ENCODE data around the gene SOCS7.

SOCS7 gene

GRCh38 chr17:38324141-38324697 is 27.4 kb upstream of the SOCS7 start:
- no peaks in the 10 kb centered on the region for H3K79me2 ChIP-seq (ENCODE audit: control insufficient read depth, low read length)
- H3K36me3 ChIP-seq (ENCODE audit: control insufficient read depth, low read length): peaks cover 29% of the 10 kb centered on the region
- H3K4me2 ChIP-seq (ENCODE audit: low read length): no peak overlapping the region
- H4K20me1 ChIP-seq (ENCODE audit: control insufficient read depth, insufficient read depth, low read depth, low read length): peaks cover 3% of the 10 kb centered on the region; the same call in 1 of the 2 replicates
- no peak overlapping the region for H3K27ac ChIP-seq (ENCODE audit: low read depth, low read length)
- H3K9me2 ChIP-seq (replicated peaks; ENCODE audit: control insufficient read depth, low read length): no peaks in the 10 kb centered on the region
- H3K9me3 ChIP-seq (ENCODE audit: control insufficient read depth, insufficient read depth, low read length): no peaks in the 10 kb centered on the region
- no peaks in the 10 kb centered on the region for H3K27me3 ChIP-seq (ENCODE audit: control insufficient read depth, low read length)
- H3K4me3 ChIP-seq (ENCODE audit: low read length): no peak overlapping the region
- peaks cover 5% of the 10 kb centered on the region; the same call in 1 of the 2 replicates for H3F3A ChIP-seq (ENCODE audit: control insufficient read depth, insufficient read depth)
- peaks cover 32% of the 10 kb centered on the region for H3K4me1 ChIP-seq (ENCODE audit: control insufficient read depth, low read length)
- no peak for TF ChIP-seq EZH2phosphoT487 (IDR thresholded peaks at IDR 0.05; ENCODE audit: borderline replicate concordance, low read length)
- TF ChIP-seq, protein P1, sequence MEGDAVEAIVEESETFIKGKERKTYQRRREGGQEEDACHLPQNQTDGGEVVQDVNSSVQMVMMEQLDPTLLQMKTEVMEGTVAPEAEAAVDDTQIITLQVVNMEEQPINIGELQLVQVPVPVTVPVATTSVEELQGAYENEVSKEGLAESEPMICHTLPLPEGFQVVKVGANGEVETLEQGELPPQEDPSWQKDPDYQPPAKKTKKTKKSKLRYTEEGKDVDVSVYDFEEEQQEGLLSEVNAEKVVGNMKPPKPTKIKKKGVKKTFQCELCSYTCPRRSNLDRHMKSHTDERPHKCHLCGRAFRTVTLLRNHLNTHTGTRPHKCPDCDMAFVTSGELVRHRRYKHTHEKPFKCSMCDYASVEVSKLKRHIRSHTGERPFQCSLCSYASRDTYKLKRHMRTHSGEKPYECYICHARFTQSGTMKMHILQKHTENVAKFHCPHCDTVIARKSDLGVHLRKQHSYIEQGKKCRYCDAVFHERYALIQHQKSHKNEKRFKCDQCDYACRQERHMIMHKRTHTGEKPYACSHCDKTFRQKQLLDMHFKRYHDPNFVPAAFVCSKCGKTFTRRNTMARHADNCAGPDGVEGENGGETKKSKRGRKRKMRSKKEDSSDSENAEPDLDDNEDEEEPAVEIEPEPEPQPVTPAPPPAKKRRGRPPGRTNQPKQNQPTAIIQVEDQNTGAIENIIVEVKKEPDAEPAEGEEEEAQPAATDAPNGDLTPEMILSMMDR (IDR thresholded peaks at IDR 0.05; ENCODE audit: low read depth, low read length, poor library complexity, severe bottlenecking): no peak

GRCh38 chr17:38324772-38325171 is 26.9 kb upstream of the SOCS7 start:
- H3K4me1 ChIP-seq (ENCODE audit: control insufficient read depth, low read length): peaks cover 32% of the 10 kb centered on the region
- H3K36me3 ChIP-seq (ENCODE audit: control insufficient read depth, low read length): peaks cover 29% of the 10 kb centered on the region
- H3F3A ChIP-seq (ENCODE audit: control insufficient read depth, insufficient read depth): peaks cover 5% of the 10 kb centered on the region; the same call in 1 of the 2 replicates
- H4K20me1 ChIP-seq (ENCODE audit: control insufficient read depth, insufficient read depth, low read depth, low read length): peaks cover 3% of the 10 kb centered on the region; the same call in 1 of the 2 replicates
- H3K27ac ChIP-seq (ENCODE audit: low read depth, low read length): no peak overlapping the region
- no peaks in the 10 kb centered on the region for H3K9me3 ChIP-seq (ENCODE audit: control insufficient read depth, insufficient read depth, low read length)
- H3K9me2 ChIP-seq (replicated peaks; ENCODE audit: control insufficient read depth, low read length): no peaks in the 10 kb centered on the region
- H3K4me2 ChIP-seq (ENCODE audit: low read length): no peak overlapping the region
- no peaks in the 10 kb centered on the region for H3K79me2 ChIP-seq (ENCODE audit: control insufficient read depth, low read length)
- H3K4me3 ChIP-seq (ENCODE audit: low read length): no peak overlapping the region
- H3K27me3 ChIP-seq (ENCODE audit: control insufficient read depth, low read length): no peaks in the 10 kb centered on the region
- TF ChIP-seq, protein P1 (IDR thresholded peaks at IDR 0.05; ENCODE audit: low read depth, low read length, poor library complexity, severe bottlenecking): no peak

- Histone ChIP-seq H3F3A (ENCODE audit: control insufficient read depth, insufficient read depth) (peaks cover 5% of the 10 kb centered on the region; the same call in 1 of the 2 replicates), H3K9me2 (replicated peaks; ENCODE audit: control insufficient read depth, low read length) (no peaks in the 10 kb centered on the region), H3K4me3 (ENCODE audit: low read length) (0 out of 2 replicates have a peak overlapping the region, but pooled peaks have one; percentile 6), H3K79me2 (ENCODE audit: control insufficient read depth, low read length) (no peaks in the 10 kb centered on the region), H4K20me1 (ENCODE audit: control insufficient read depth, insufficient read depth, low read depth, low read length) (peaks cover 3% of the 10 kb centered on the region; the same call in 1 of the 2 replicates), H3K9me3 (ENCODE audit: control insufficient read depth, insufficient read depth, low read length) (no peaks in the 10 kb centered on the region), H3K4me1 (ENCODE audit: control insufficient read depth, low read length) (peaks cover 32% of the 10 kb centered on the region), H3K27me3 (ENCODE audit: control insufficient read depth, low read length) (no peaks in the 10 kb centered on the region), H3K27ac (ENCODE audit: low read depth, low read length) (no peak overlapping the region), H3K4me2 (ENCODE audit: low read length) (peak overlapping the region; percentile 28; the same call in 1 of the 2 replicates), H3K36me3 (ENCODE audit: control insufficient read depth, low read length) (peaks cover 25% of the 10 kb centered on the region)
- TF ChIP-seq EZH2phosphoT487 (IDR thresholded peaks at IDR 0.05; ENCODE audit: borderline replicate concordance, low read length): no peak
- TF ChIP-seq, protein P1 (IDR thresholded peaks at IDR 0.05; ENCODE audit: low read depth, low read length, poor library complexity, severe bottlenecking): no peak
Observed at GRCh38 chr17:38325221-38325851, 26.3 kb upstream of the SOCS7 start.
